Testis (tissue), 3 donors: ENCODE results near the gene ALOXE3. TPM values are rescaled to one million over a fixed set of nuclear protein-coding genes. Genes with fewer than 3 reads are reported as not detected.

ENCODE experiments used
- DNase-seq: peaks from one replicate; pipeline ENCODE4 v3.0.0-alpha.2; 2019
- H3K27ac ChIP-seq, 2 donors: fragments of 200-600 bp; sonication (generic); one replicate each; pipeline ENCODE4 v1.5.1; 2019
- H3K27me3 ChIP-seq: fragments of 200-600 bp; sonication (generic); one replicate; pipeline ENCODE4 v1.5.1; 2019
- H3K36me3 ChIP-seq: fragments of 200-600 bp; sonication (generic); one replicate; pipeline ENCODE4 v1.5.1; 2017; ENCODE audit warnings: low read depth; ENCODE audit errors: missing control alignments
- H3K4me1 ChIP-seq: fragments of 200-600 bp; sonication (generic); one replicate; pipeline ENCODE4 v1.5.1; 2019
- H3K4me3 ChIP-seq, 2 donors: fragments of 200-600 bp; sonication (generic); one replicate each; pipeline ENCODE4 v1.5.1; 2017 to 2019
- H3K9me3 ChIP-seq: fragments of 200-600 bp; sonication (generic); one replicate; pipeline ENCODE4 v1.5.1; 2017
- CTCF ChIP-seq, 3 experiments: fragments of 450-650 bp in 2 of 3; fragments of 200-600 bp in 1 of 3; sonication (generic) in 1 of 3; IDR thresholded peaks; one replicate each; pipeline ENCODE4 v1.5.1; 2016 to 2019; ENCODE audit warnings: antibody characterized with exemption in 3 of 3, mild to moderate bottlenecking in 2 of 3, moderate library complexity in 1 of 3
- POLR2A ChIP-seq: fragments of 450-650 bp; IDR thresholded peaks from one replicate; pipeline ENCODE4 v1.6.1; 2017; ENCODE audit warnings: antibody characterized with exemption, mild to moderate bottlenecking, moderate library complexity
- WGBS, 2 donors: methylation state at CpG; one replicate each; pipeline ENCODE4 v1.1.5; 2018; 5-methylcytosine and 5-hydroxymethylcytosine counted together
- intact Hi-C: fragments of 100-400 bp; cut with DNase I; formaldehyde crosslinking; loops from one replicate; pipeline ENCODE4 v1.15.1; 2023; ENCODE audit warnings: low total_unique reads
- polyA plus RNA-seq: library from polyadenylated mRNA; stranded (reverse); fragments of 350-450 nt; fragmentation: Illumina TruSeq; extraction: RNeasy Lipid Tissue Mini Kit (QIAGEN cat#74804); gene quantifications from one replicate; pipeline ENCODE4 v1.2.3, GENCODE V29; 2014; ENCODE audit warnings: low read depth, low replicate concordance; ENCODE audit not compliant: insufficient read depth
- total RNA-seq, 2 donors: library from RNA; depleted of rRNA; stranded (reverse); fragments of >200 nt; gene quantifications; one replicate each; pipeline ENCODE4 v1.2.3, GENCODE V29; 2016

The ALOXE3 gene
- total and polyA plus RNA-seq, 3 donors from 2014 or later: 2.2 to 4.3 (median 2.7) TPM

- Histone ChIP-seq H3K36me3 (no peaks in the 10 kb centered on the region), H3K27me3 (no peaks in the 10 kb centered on the region), H3K4me1 (no peaks in the 10 kb centered on the region), H3K27ac (no peak overlapping the region), H3K9me3 (no peaks in the 10 kb centered on the region), H3K4me3 (no peak overlapping the region)
- TF ChIP-seq POLR2A (no peak), CTCF (IDR thresholded peaks at IDR 0.05) (no peak)
- no peak for DNase-seq
- intact Hi-C loops: loop anchor here (10.0 kb wide), 1 partner anchor 54 kb away; no protein-coding TSS in a partner anchor
- WGBS, 2 donors: 80 to 82% methylated on average over 8 of the region's 8 CpGs
Observed at GRCh38 chr17:8048736-8049135, 69.6 kb downstream of the ALOXE3 start.

- Histone ChIP-seq H3K36me3 (no peaks in the 10 kb centered on the region), H3K4me1 (no peaks in the 10 kb centered on the region), H3K27ac (no peak overlapping the region), H3K9me3 (no peaks in the 10 kb centered on the region), H3K4me3 (no peak overlapping the region), H3K27me3 (no peaks in the 10 kb centered on the region)
- TF ChIP-seq POLR2A (no peak), CTCF (IDR thresholded peaks at IDR 0.05) (no peak)
- WGBS, 2 donors: 93 to 94% methylated on average over 9 to 12 of the region's 12 CpGs
- intact Hi-C loops: loop anchor here (10.0 kb wide), 1 partner anchor 53 kb away; no protein-coding TSS in a partner anchor
- DNase-seq: no peak
Observed at GRCh38 chr17:8048236-8048635, 70.1 kb downstream of the ALOXE3 start.

GRCh38 chr17:8047769-8048110 lies 70.6 kb downstream of the ALOXE3 start:
- H3K27me3 ChIP-seq: no peaks in the 10 kb centered on the region
- intact Hi-C loops: loop anchor here (10.0 kb wide), 1 partner anchor 53 kb away; no protein-coding TSS in a partner anchor
- no peak for TF ChIP-seq POLR2A
- TF ChIP-seq CTCF (IDR thresholded peaks at IDR 0.05): no peak
- no peaks in the 10 kb centered on the region for H3K36me3 ChIP-seq
- H3K27ac ChIP-seq: no peak overlapping the region
- H3K9me3 ChIP-seq: no peaks in the 10 kb centered on the region
- H3K4me3 ChIP-seq: no peak overlapping the region
- no peak for DNase-seq
- no peaks in the 10 kb centered on the region for H3K4me1 ChIP-seq
- 92 to 100% methylated on average over 4 of the region's 4 CpGs for WGBS, 2 donors

- 84 to 85% methylated on average over 21 to 24 of the region's 24 CpGs for WGBS, 2 donors
- Histone ChIP-seq H3K9me3 (no peaks in the 10 kb centered on the region), H3K27ac (no peak overlapping the region), H3K4me1 (no peaks in the 10 kb centered on the region), H3K4me3 (no peak overlapping the region), H3K36me3 (no peaks in the 10 kb centered on the region), H3K27me3 (no peaks in the 10 kb centered on the region)
- intact Hi-C loops: loop anchor here (10.0 kb wide), 1 partner anchor 52 kb away; no protein-coding TSS in a partner anchor
- no peak for DNase-seq
- TF ChIP-seq POLR2A: no peak
- TF ChIP-seq CTCF (IDR thresholded peaks at IDR 0.05): no peak
Observed at GRCh38 chr17:8046929-8047768, 71.2 kb downstream of the ALOXE3 start.
